Uterus (tissue), 4 donors: ENCODE results near the gene FAM83F. TPM values are rescaled to one million over a fixed set of nuclear protein-coding genes. Genes with fewer than 3 reads are reported as not detected.

Source experiments
- DNase-seq, 2 donors: peaks; one replicate each; pipeline ENCODE4 v3.0.0-alpha.2; 2019 to 2020
- H3K27ac ChIP-seq, 2 donors: fragments of 200-600 bp; sonication (generic); 1 replicate in 1 of 2; 2 replicates in 1 of 2; pipeline ENCODE4 v1.5.1; 2016 to 2018
- H3K27me3 ChIP-seq, 2 donors: fragments of 200-600 bp; sonication (generic); one replicate each; pipeline ENCODE4 v1.5.1; 2018 to 2019; ENCODE audit warnings: control low read depth in 1 of 2
- H3K36me3 ChIP-seq, 2 donors: fragments of 200-600 bp; sonication (generic); one replicate each; pipeline ENCODE4 v1.5.1; 2019; ENCODE audit warnings: control low read depth in 1 of 2
- H3K4me1 ChIP-seq, 2 donors: fragments of 200-600 bp; sonication (generic); one replicate each; pipeline ENCODE4 v1.5.1; 2018 to 2019; ENCODE audit warnings: control low read depth in 1 of 2
- H3K4me3 ChIP-seq, 2 donors: fragments of 200-600 bp; sonication (generic); 1 replicate in 1 of 2; 2 replicates in 1 of 2; pipeline ENCODE4 v1.5.1; 2018 to 2019; ENCODE audit warnings: mild to moderate bottlenecking in 1 of 2
- H3K9me3 ChIP-seq, 2 donors: fragments of 200-600 bp; sonication (generic); one replicate each; pipeline ENCODE4 v1.5.1; 2019; ENCODE audit warnings: control low read depth in 1 of 2
- POLR2A ChIP-seq, 2 donors: fragments of 450-650 bp; IDR thresholded peaks; one replicate each; pipeline ENCODE4 v1.6.1; 2016; ENCODE audit warnings: antibody characterized with exemption in 2 of 2, mild to moderate bottlenecking in 1 of 2, moderate library complexity in 1 of 2
- intact Hi-C: fragments of 100-400 bp; cut with DNase I; formaldehyde crosslinking; loops from one replicate; pipeline ENCODE4 v1.15.1; 2023; ENCODE audit warnings: low total_unique reads
- total RNA-seq, 4 donors: library from RNA; depleted of rRNA in 3 of 4; stranded (reverse); fragments of >200 nt in 3 of 4; gene quantifications; one replicate each; pipeline versions ENCODE4 v1.1.0 to v1.2.4, GENCODE V29; 2014 to 2023
- TF ChIP-seq, protein P1 (sequence below), 4 experiments: fragments of 200-600 bp in 2 of 4; fragments of 450-650 bp in 2 of 4; sonication (generic) in 2 of 4; IDR thresholded peaks; one replicate each; pipeline ENCODE4 v1.5.1; 2016 to 2019; ENCODE audit warnings: antibody characterized with exemption in 4 of 4, mild to moderate bottlenecking in 2 of 4, moderate library complexity in 1 of 4
- donor health status: DM: yes; HTN: yes; CAD: no.

Gene FAM83F
- total RNA-seq, 4 donors from 2014 or later, result under 0.01 to 2.6 (median 0.11) TPM

DNA sequence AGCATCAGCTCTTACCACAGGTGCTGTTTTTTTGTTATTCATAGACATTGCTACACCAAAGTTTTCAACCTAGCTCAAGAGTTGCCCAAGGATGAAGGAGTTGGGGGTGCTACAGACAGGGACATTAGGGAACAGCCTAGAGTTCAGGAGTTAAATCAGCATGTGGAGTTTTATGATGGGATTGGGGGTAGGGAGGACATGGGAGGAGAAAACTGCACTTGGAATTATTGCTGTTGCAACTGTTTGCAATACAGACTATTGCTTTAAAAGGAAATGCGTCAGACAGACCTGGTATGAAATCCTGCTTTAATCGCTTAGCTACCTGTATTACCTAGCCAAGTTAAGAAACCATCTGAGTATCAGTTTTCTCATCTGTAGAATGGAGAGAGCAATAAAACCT lies 28.3 kb upstream of the FAM83F start:
- no peak for TF ChIP-seq POLR2A (IDR thresholded peaks at IDR 0.05)
- TF ChIP-seq, protein P1, sequence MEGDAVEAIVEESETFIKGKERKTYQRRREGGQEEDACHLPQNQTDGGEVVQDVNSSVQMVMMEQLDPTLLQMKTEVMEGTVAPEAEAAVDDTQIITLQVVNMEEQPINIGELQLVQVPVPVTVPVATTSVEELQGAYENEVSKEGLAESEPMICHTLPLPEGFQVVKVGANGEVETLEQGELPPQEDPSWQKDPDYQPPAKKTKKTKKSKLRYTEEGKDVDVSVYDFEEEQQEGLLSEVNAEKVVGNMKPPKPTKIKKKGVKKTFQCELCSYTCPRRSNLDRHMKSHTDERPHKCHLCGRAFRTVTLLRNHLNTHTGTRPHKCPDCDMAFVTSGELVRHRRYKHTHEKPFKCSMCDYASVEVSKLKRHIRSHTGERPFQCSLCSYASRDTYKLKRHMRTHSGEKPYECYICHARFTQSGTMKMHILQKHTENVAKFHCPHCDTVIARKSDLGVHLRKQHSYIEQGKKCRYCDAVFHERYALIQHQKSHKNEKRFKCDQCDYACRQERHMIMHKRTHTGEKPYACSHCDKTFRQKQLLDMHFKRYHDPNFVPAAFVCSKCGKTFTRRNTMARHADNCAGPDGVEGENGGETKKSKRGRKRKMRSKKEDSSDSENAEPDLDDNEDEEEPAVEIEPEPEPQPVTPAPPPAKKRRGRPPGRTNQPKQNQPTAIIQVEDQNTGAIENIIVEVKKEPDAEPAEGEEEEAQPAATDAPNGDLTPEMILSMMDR (IDR thresholded peaks at IDR 0.05), result no peak
- Histone ChIP-seq H3K4me3 (no peak overlapping the region), H3K27me3 (no peaks in the 10 kb centered on the region), H3K9me3 (no peaks in the 10 kb centered on the region), H3K36me3 (no peaks in the 10 kb centered on the region), H3K27ac (no peak overlapping the region), H3K4me1 (no peaks in the 10 kb centered on the region)
- intact Hi-C loops, result no loop called here
- no peak for DNase-seq

DNA sequence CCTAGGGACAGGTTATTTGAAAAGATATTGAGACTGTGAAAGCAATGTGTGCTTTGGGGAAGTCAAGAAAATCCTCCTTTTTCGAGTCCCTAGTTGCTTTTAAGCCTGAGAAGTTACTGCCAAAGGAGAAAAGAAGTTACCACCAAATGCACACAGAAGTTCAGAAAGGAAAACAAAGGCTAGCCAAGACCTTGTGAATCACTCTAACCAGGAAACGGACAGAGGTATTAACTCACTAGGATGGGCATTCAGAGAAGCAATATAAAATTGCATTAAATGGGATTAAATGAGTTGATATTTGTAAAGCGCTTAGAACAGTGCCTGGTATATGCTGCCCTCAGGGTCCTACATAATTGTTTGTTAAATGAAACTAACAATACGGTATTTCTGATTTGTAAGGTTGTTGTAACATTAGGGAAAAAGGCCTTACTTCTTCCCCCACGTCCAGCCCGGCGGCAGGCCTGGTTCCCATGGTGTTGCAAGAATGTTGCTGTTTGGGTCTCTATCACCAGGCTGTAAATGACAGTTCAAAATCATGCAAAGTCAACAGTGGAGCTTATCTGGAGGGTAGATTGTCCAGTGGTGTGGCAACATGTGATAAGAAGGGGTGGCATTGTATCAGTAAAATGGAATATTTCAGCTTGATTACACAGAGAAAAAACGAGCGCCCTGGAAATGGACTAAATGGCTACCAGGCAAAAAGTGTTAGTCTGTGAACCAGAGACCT lies 27.5 kb upstream of the FAM83F start:
- intact Hi-C loops, result no loop called here
- no peaks in the 10 kb centered on the region for H3K9me3 ChIP-seq
- H3K27me3 ChIP-seq, result no peaks in the 10 kb centered on the region
- no peak overlapping the region for H3K4me3 ChIP-seq
- DNase-seq, result no peak
- H3K4me1 ChIP-seq, result no peaks in the 10 kb centered on the region
- no peak overlapping the region for H3K27ac ChIP-seq
- H3K36me3 ChIP-seq, result no peaks in the 10 kb centered on the region
- TF ChIP-seq, protein P1 (IDR thresholded peaks at IDR 0.05), result no peak
- no peak for TF ChIP-seq POLR2A (IDR thresholded peaks at IDR 0.05)

DNA sequence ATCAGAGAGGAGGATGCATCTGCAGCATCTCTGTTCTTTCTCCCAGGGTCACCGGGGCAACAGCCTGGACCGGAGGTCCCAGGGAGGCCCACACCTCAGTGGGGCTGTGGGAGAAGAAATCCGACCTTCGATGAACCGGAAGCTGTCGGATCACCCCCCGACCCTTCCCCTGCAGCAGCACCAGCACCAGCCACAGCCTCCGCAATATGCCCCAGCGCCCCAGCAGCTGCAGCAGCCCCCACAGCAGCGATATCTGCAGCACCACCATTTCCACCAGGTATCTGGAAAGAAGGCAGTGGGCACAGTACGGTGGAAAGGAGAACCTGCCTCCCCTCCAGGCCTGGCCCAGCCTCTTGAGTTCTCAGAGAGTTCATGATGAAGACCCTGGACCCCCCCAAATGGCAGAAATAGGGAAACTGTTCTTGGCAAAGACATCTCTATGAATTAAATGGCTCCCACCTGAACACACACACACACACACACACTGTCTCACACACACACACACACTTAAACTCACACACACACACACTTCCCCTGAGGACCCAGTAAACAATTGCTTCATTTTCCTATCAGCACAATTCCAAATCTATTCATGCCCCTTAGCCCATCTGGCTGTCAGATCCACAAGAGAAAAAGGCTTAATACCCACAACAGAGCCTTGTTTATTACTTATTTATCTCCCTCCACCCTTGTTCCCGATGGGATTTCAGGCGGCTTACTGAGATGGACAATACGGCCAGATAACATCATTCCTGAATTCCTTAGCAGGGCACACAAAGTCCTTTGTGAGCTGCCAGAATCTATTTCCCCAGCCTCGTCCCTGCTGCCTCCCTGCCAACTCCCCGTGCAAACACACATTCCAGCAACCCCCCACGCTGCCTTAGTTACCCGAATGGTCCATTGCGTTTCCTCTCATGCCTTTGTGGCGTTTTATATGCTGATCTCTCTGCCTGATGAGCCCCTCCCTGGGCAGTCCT lies 26.5 kb upstream of the FAM83F start:
- Histone ChIP-seq H3K4me1 (no peaks in the 10 kb centered on the region), H3K27ac (no peak overlapping the region), H3K9me3 (no peaks in the 10 kb centered on the region), H3K27me3 (no peaks in the 10 kb centered on the region), H3K36me3 (no peaks in the 10 kb centered on the region), H3K4me3 (no peak overlapping the region)
- TF ChIP-seq POLR2A (IDR thresholded peaks at IDR 0.05), result no peak
- TF ChIP-seq, protein P1 (IDR thresholded peaks at IDR 0.05), result no peak
- intact Hi-C loops, result no loop called here
- DNase-seq, result peak in 1 of 2 donors; percentile 26

DNA sequence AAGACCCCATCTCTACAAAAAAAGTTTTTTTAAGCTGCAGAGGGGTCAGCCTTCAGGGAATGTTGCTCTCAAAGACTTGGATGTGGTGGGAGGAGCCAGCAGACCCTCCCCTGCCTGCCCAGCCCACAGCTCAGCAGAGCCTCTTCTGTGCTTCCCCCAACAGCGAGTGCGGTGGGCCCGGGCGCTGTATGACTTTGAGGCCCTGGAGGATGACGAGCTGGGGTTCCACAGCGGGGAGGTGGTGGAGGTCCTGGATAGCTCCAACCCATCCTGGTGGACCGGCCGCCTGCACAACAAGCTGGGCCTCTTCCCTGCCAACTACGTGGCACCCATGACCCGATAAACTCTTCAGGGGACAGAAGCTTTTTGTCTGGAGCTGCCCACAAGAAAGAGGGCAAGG lies 24.0 kb upstream of the FAM83F start:
- no peaks in the 10 kb centered on the region for H3K9me3 ChIP-seq
- TF ChIP-seq, protein P1 (IDR thresholded peaks at IDR 0.05), result no peak
- no peak for TF ChIP-seq POLR2A (IDR thresholded peaks at IDR 0.05)
- intact Hi-C loops, result no loop called here
- H3K4me3 ChIP-seq, result no peak overlapping the region
- no peaks in the 10 kb centered on the region for H3K4me1 ChIP-seq
- no peaks in the 10 kb centered on the region for H3K27me3 ChIP-seq
- H3K27ac ChIP-seq, result no peak overlapping the region
- DNase-seq, result no peak
- H3K36me3 ChIP-seq, result no peaks in the 10 kb centered on the region

DNA sequence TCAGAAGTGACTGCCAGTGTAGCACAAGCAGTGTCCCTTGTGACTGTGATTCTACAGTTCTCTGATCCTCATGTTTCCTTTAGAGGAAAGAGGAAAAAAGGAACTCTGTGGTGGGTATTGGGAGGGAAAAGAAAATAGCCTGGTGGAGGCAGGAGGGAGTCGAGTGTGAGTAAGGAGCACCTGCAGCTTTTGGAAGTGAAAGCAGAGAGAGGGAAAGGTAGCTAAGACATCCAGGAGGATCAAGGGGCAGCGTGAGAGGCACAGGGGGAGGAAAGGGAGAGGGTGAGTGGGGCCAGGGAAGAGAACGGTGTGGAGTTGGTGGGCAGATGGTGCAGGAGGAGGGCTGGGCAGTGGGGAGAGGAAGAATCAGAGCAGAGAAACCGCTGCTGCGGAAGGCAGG lies 22.1 kb upstream of the FAM83F start:
- Histone ChIP-seq H3K36me3 (no peaks in the 10 kb centered on the region), H3K27ac (no peak overlapping the region), H3K9me3 (no peaks in the 10 kb centered on the region), H3K27me3 (no peaks in the 10 kb centered on the region), H3K4me3 (no peak overlapping the region), H3K4me1 (no peaks in the 10 kb centered on the region)
- intact Hi-C loops, result no loop called here
- no peak for DNase-seq
- no peak for TF ChIP-seq POLR2A (IDR thresholded peaks at IDR 0.05)
- TF ChIP-seq, protein P1 (IDR thresholded peaks at IDR 0.05), result no peak
